ENCODE results near the gene PLA2G4D. TPM values are rescaled to one million over a fixed set of nuclear protein-coding genes. Genes with fewer than 3 reads are reported as not detected.

The PLA2G4D gene
- polyA plus RNA-seq, 1 of the 3 experiments (the other 2 are of a cell fraction), result not detected

DNA sequence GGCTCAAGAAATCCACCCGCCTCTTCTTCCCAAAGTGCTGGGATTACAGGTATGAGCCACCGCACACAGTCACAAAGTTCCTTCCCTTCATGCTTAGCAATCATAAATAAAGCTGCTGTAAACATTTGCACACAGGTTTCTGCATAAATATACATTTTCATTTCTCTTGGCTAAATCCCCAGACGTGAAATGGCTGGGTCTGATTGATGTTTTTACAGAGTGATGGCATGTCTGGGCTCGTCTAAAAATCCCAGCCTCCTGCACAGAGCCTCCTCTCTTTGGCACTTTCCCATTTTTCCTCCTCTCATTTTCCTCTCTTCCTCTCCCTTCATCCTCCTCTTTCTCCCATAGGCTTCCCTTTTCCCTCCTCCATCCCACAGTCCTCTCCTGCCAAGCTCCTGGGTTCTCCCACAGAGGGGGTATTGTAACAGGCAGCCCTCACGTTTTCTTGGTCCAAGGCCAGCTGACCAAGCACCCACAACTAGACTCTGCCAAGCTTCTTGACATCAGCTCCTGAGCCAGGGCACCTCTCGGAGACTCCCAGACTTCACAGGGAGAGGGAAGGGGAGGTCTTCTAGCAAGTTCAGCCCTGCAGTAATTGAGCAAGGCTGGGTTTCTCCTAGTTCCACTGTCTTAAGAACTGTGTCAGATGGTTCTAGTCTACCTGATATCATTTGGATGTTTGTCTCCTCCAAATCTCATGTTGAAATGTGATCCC lies 63.0 kb downstream of the PLA2G4D start:
- H3K36me3 ChIP-seq (replicated peaks in 1 of 2; ENCODE audit: control insufficient read depth in 1 of 2, insufficient read depth in 2 of 2, low read length in 1 of 2), result no peaks in the 10 kb centered on the region
- no peaks in the 10 kb centered on the region for H3K4me1 ChIP-seq (ENCODE audit: control insufficient read depth in 1 of 2, insufficient read depth in 2 of 2, low read depth in 1 of 2, low read length in 1 of 2)
- CTCF ChIA-PET, result interaction anchor here (1.1 to 1.3 kb wide), 2 partner anchors 12 to 42 kb away, joined by 4 read pairs; no protein-coding TSS in a partner anchor
- H3K4me2 ChIP-seq, result no peak overlapping the region
- 43% methylated on average over 6 of the region's 6 CpGs for WGBS (ENCODE audit: low lambda C conversion rate)
- no peaks in the 10 kb centered on the region for H3K79me2 ChIP-seq (ENCODE audit: insufficient read depth)
- TF ChIP-seq GABPA (IDR thresholded peaks at IDR 0.05; ENCODE audit: low read depth) (no peak), ELF1 (IDR thresholded peaks at IDR 0.05) (no peak), POLR2AphosphoS5 (IDR thresholded peaks at IDR 0.05; ENCODE audit: low read depth, low read length) (no peak), RCOR1 (IDR thresholded peaks at IDR 0.05; ENCODE audit: low read length) (no peak), RFX5 (IDR thresholded peaks at IDR 0.05; ENCODE audit: low read length) (no peak)
- TF ChIP-seq, protein P1, sequence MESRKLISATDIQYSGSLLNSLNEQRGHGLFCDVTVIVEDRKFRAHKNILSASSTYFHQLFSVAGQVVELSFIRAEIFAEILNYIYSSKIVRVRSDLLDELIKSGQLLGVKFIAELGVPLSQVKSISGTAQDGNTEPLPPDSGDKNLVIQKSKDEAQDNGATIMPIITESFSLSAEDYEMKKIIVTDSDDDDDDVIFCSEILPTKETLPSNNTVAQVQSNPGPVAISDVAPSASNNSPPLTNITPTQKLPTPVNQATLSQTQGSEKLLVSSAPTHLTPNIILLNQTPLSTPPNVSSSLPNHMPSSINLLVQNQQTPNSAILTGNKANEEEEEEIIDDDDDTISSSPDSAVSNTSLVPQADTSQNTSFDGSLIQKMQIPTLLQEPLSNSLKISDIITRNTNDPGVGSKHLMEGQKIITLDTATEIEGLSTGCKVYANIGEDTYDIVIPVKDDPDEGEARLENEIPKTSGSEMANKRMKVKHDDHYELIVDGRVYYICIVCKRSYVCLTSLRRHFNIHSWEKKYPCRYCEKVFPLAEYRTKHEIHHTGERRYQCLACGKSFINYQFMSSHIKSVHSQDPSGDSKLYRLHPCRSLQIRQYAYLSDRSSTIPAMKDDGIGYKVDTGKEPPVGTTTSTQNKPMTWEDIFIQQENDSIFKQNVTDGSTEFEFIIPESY (IDR thresholded peaks at IDR 0.05; ENCODE audit: borderline replicate concordance, low read depth), result no peak
- TF ChIP-seq, protein P2, sequence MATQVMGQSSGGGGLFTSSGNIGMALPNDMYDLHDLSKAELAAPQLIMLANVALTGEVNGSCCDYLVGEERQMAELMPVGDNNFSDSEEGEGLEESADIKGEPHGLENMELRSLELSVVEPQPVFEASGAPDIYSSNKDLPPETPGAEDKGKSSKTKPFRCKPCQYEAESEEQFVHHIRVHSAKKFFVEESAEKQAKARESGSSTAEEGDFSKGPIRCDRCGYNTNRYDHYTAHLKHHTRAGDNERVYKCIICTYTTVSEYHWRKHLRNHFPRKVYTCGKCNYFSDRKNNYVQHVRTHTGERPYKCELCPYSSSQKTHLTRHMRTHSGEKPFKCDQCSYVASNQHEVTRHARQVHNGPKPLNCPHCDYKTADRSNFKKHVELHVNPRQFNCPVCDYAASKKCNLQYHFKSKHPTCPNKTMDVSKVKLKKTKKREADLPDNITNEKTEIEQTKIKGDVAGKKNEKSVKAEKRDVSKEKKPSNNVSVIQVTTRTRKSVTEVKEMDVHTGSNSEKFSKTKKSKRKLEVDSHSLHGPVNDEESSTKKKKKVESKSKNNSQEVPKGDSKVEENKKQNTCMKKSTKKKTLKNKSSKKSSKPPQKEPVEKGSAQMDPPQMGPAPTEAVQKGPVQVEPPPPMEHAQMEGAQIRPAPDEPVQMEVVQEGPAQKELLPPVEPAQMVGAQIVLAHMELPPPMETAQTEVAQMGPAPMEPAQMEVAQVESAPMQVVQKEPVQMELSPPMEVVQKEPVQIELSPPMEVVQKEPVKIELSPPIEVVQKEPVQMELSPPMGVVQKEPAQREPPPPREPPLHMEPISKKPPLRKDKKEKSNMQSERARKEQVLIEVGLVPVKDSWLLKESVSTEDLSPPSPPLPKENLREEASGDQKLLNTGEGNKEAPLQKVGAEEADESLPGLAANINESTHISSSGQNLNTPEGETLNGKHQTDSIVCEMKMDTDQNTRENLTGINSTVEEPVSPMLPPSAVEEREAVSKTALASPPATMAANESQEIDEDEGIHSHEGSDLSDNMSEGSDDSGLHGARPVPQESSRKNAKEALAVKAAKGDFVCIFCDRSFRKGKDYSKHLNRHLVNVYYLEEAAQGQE (IDR thresholded peaks at IDR 0.05; ENCODE audit: low read depth, low read length), result no peak
- no peak overlapping the region for H2AFZ ChIP-seq (ENCODE audit: low read depth)
- no peaks in the 10 kb centered on the region for H3F3A ChIP-seq (replicated peaks; ENCODE audit: insufficient read depth)
- no peak overlapping the region for H3K9ac ChIP-seq
- POLR2A ChIA-PET, result no interaction called here
- H3K27ac ChIP-seq (ENCODE audit: low read depth in 2 of 2, low read length in 1 of 2), result no peak overlapping the region
- H3K9me3 ChIP-seq, result no peaks in the 10 kb centered on the region
- H3K4me3 ChIP-seq (ENCODE audit: low read depth in 2 of 2, low read length in 1 of 2), result no peak overlapping the region
- no peaks in the 10 kb centered on the region for H4K20me1 ChIP-seq (ENCODE audit: insufficient read depth)
- DNase-seq, result no peak
- H3K27me3 ChIP-seq (ENCODE audit: insufficient read depth), result no peaks in the 10 kb centered on the region; the same call in 1 of the 2 replicates
- no peaks in the 10 kb centered on the region for H3K9me2 ChIP-seq

DNA sequence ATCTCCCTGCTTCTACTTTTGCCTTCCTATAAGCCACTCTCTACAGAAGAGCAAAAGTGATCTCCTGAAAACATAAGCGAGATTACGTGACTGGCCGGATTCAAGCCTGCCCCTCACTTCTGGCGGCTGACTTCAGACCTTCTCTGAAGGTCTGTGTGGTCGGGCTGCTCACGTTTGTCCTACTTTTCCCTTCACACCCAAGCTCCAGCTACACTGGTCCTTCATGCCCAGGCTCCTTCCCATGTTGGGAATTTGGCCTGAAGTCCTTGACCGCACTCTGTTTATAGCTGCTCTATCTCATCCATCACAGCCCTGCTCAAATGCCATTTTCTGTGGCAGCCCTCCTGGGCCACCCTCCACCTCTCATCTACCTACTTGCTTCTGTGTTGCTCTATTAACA lies 66.8 kb downstream of the PLA2G4D start:
- H3K9me3 ChIP-seq, result no peaks in the 10 kb centered on the region
- no peak overlapping the region for H2AFZ ChIP-seq (ENCODE audit: low read depth)
- H3F3A ChIP-seq (replicated peaks; ENCODE audit: insufficient read depth), result no peaks in the 10 kb centered on the region
- no peaks in the 10 kb centered on the region for H3K9me2 ChIP-seq
- no peak overlapping the region for H3K9ac ChIP-seq
- H3K27me3 ChIP-seq (ENCODE audit: insufficient read depth), result no peaks in the 10 kb centered on the region; the same call in 1 of the 2 replicates
- H3K79me2 ChIP-seq (ENCODE audit: insufficient read depth), result no peaks in the 10 kb centered on the region
- no peak for DNase-seq
- ChIA-PET CTCF (interaction anchor here (1.4 kb wide), 1 partner anchor 38 kb away, joined by 7 read pairs; no protein-coding TSS in a partner anchor), POLR2A (no interaction called here)
- no peak overlapping the region for H3K4me3 ChIP-seq (ENCODE audit: low read depth in 2 of 2, low read length in 1 of 2)
- no peak overlapping the region for H3K27ac ChIP-seq (ENCODE audit: low read depth in 2 of 2, low read length in 1 of 2)
- WGBS (ENCODE audit: low lambda C conversion rate), result 70% methylated on average over 7 of the region's 7 CpGs
- no peak overlapping the region for H3K4me2 ChIP-seq
- H3K36me3 ChIP-seq (replicated peaks in 1 of 2; ENCODE audit: control insufficient read depth in 1 of 2, insufficient read depth in 2 of 2, low read length in 1 of 2), result no peaks in the 10 kb centered on the region
- H4K20me1 ChIP-seq (ENCODE audit: insufficient read depth), result no peaks in the 10 kb centered on the region
- no peaks in the 10 kb centered on the region for H3K4me1 ChIP-seq (ENCODE audit: control insufficient read depth in 1 of 2, insufficient read depth in 2 of 2, low read depth in 1 of 2, low read length in 1 of 2)
- TF ChIP-seq FOSL2 (IDR thresholded peaks at IDR 0.05; ENCODE audit: borderline replicate concordance, low read depth), result no peak
- TF ChIP-seq, protein P1 (IDR thresholded peaks at IDR 0.05; ENCODE audit: borderline replicate concordance, low read depth), result no peak
- no peak for TF ChIP-seq JUND (IDR thresholded peaks at IDR 0.05)
- no peak for TF ChIP-seq RXRA (IDR thresholded peaks at IDR 0.05; ENCODE audit: borderline replicate concordance, low read depth)
- no peak for TF ChIP-seq GABPA (IDR thresholded peaks at IDR 0.05; ENCODE audit: low read depth)
- TF ChIP-seq NFIC (IDR thresholded peaks at IDR 0.05; ENCODE audit: borderline replicate concordance), result no peak
- TF ChIP-seq, protein P3, sequence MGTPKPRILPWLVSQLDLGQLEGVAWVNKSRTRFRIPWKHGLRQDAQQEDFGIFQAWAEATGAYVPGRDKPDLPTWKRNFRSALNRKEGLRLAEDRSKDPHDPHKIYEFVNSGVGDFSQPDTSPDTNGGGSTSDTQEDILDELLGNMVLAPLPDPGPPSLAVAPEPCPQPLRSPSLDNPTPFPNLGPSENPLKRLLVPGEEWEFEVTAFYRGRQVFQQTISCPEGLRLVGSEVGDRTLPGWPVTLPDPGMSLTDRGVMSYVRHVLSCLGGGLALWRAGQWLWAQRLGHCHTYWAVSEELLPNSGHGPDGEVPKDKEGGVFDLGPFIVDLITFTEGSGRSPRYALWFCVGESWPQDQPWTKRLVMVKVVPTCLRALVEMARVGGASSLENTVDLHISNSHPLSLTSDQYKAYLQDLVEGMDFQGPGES (IDR thresholded peaks at IDR 0.05; ENCODE audit: low read depth, low read length), result no peak
- TF ChIP-seq, protein P4, sequence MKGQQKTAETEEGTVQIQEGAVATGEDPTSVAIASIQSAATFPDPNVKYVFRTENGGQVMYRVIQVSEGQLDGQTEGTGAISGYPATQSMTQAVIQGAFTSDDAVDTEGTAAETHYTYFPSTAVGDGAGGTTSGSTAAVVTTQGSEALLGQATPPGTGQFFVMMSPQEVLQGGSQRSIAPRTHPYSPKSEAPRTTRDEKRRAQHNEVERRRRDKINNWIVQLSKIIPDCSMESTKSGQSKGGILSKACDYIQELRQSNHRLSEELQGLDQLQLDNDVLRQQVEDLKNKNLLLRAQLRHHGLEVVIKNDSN (IDR thresholded peaks at IDR 0.05; ENCODE audit: borderline replicate concordance, low read depth), result no peak
- no peak for TF ChIP-seq RCOR1 (IDR thresholded peaks at IDR 0.05; ENCODE audit: low read length)
- no peak for TF ChIP-seq FOXM1 (IDR thresholded peaks at IDR 0.05; ENCODE audit: low read depth)
- TF ChIP-seq RAD21 (IDR thresholded peaks at IDR 0.05; ENCODE audit: low read length), result no peak
- no peak for TF ChIP-seq MEF2A (IDR thresholded peaks at IDR 0.05; ENCODE audit: borderline replicate concordance, low read depth)

Measured in SK-N-SH (cell line).